Forelimb muscle (tissue), 1 donor: ENCODE measurements around the gene RPL32. TPM values are rescaled to one million over a fixed set of nuclear protein-coding genes. Genes with fewer than 3 reads are reported as not detected.
A peak's percentile ranks its signal among the peaks of the same experiment; 100 is the strongest.
"Not testable (repeated sequence)": the region's sequence is repeated elsewhere in the genome, so short reads cannot be mapped to it uniquely, and the experiment has no call there.

Source experiments
- DNase-seq: peaks from one replicate; pipeline ENCODE4 v3.0.0-alpha.2; 2013; ENCODE audit warnings: low read depth
- polyA plus RNA-seq: library from polyadenylated mRNA; unstranded; fragments of 120-200 nt; gene quantifications from one replicate; pipeline ENCODE4 v1.2.1, GENCODE V29; 2013; ENCODE audit not compliant: insufficient read length

Gene RPL32
- polyA plus RNA-seq, 1 donor, result 3,469 TPM

- DNase-seq, result peak; percentile 67
Measured at GRCh38 chr3:12810013-12810780, 31.2 kb downstream of the RPL32 start.

GRCh38 chr3:12809435-12809834 is 31.9 kb downstream of the RPL32 start:
- no peak for DNase-seq

- DNase-seq, result no peak
Measured at GRCh38 chr3:12809001-12809400, 32.4 kb downstream of the RPL32 start.

GRCh38 chr3:12808587-12808986 is 32.8 kb downstream of the RPL32 start:
- no peak for DNase-seq

- DNase-seq, result no peak
Measured at GRCh38 chr3:12807601-12808359, 33.6 kb downstream of the RPL32 start.

GRCh38 chr3:12807066-12807465 is 34.3 kb downstream of the RPL32 start:
- DNase-seq, result no peak

GRCh38 chr3:12803371-12803770 is 38.0 kb downstream of the RPL32 start:
- DNase-seq, result no peak

- no peak for DNase-seq
Measured at GRCh38 chr3:12799525-12800440, 41.6 kb downstream of the RPL32 start.

- DNase-seq, result no peak
Measured at GRCh38 chr3:12798559-12799179, 42.7 kb downstream of the RPL32 start.

DNA sequence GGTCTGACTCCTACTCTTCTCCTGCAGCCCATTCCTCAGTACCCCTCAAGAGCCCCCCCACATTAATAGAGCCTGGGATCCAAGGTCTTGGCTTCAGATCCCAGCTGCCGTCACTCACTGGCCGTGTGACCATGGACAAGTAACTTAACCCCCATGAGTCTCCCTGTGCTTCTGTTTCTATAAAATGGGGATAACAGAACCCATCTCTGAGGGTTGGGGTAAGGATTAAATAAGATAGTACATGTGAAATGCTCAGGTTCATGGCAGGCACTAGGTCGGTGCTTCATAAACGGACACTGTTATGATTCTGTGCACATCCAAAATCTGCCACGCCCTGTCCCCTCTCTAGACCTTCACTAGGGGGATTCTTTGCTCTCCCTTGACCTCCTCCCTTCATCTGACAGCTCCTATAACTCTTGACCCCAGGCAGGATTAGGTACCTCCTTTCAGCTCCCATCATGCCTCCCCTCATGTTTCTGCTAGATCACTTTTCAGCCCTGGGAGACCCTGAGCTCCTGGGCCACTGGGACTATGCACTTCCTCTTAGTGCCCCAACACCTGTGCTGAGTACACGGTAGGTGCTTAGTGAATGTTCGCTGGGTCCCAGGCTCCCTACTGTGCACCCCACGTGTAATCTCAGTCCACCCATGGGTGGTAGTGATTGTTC is 43.3 kb downstream of the RPL32 start:
- DNase-seq, result no peak

DNA sequence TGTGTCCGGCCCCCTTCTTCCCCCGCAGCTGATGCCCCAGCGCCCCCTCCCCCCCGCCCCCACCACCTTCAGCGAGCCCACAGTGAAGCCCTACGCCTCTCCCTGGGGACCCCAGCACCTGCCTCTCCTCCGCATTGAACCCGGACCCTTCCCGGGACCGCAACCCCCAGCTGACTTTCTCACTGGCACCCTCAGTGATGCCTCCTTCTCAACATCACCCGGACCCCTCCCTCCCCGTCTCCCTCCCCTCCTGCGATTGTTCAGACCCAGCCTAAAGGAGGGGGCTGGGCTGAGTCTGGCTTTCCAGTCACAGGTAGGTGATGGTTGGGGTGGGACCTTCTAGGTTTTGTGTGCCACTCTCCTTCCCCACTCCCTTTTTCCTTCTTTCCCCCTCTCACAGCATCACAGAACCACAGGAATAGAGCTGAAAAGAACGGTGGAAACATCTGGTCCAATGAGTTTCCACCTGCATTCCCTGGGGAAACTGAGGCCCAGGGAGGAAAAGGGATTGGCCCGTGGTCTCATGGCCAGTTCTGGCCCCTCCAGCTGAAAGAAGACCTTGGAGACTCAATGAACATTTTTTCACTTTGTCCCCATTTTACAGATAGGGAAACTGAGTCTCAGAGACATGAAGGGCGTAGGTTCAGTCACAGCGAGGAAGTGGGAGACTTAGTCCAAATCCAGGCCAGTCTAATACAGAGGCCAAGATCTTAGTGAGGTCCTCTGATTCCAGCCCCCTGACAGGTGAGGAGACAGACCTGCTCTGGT is 44.1 kb downstream of the RPL32 start:
- no peak for DNase-seq

DNA sequence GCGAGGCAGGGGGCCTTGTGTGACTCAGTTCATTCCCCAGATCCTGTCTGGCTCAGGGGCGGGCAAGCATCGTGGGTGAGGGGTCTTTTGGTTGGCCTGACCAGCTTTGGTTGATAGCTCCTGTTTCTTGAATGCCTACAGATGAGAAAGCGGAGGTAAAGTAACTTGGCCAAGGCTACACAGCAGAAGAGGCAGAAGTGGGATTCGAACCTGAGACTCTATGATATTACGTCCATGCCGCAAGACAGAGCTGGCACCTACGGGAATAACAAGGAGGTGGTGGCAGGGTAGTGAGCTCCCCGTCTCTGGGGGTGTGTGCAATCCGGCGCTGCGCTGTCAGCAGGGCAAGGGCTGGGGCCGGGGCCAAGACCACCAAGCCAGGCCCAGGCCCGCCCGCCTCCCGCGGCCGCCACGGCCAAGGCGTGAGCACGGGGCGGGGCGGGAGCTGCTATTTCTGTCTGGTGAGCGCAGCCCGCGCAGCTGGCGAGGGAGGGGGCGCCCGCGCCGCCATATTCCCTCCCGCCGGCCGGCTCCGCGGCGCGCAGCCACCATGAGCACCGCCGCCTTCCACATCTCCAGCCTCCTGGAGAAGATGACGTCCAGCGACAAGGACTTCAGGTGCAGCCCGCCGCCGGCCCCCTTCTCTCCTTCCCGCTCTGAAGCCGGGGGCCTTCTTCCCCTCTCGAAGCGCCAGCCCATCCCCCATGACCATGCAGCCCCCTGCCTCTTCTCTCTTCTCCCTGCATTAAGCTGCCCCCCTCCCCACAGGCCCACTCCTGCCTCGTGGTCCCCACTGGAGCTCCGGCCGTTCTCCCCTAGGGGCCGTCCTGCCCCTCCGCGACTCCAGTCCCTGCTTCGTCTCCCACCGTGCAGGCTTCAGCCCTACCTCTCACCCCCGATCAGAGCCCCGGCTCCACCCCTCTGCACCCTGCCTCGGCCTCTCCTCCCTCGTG is 44.9 kb downstream of the RPL32 start, which contains the start of gene CAND2:
Gene CAND2 (plus strand): TSS at position 510 of the 953 bp plus-strand sequence. CDS start 41 bp downstream, at position 551.
- peak; percentile 40 for DNase-seq

GRCh38 chr3:12793701-12794100 is 47.7 kb downstream of the RPL32 start:
- DNase-seq, result no peak

- no peak for DNase-seq
Measured at GRCh38 chr3:12791430-12791829, 49.9 kb downstream of the RPL32 start.

GRCh38 chr3:12787967-12788690 is 53.2 kb downstream of the RPL32 start:
- DNase-seq, result not testable (repeated sequence)

GRCh38 chr3:12787346-12787745 is 54.0 kb downstream of the RPL32 start:
- DNase-seq, result not testable (repeated sequence)

DNA sequence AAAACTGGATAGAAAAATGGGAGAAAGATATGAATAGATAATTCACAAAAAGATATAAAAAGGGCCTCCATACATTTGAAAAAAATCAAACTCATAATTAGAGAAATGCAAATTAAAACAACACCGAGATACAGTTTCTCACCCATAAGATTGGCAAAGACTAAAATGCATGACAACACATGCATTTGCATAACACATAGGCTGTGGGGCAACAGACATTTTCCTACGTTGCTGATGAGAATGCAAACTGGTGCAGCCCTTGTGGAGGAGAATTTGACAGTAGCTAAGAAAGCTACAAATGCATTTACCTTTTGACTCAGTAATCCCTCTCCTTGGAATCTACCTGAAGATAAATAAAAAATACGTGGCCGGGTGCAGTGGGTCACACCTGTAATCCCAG is 56.3 kb downstream of the RPL32 start:
- no peak for DNase-seq
